GM18907 (cell line): Measurements from ENCODE around the gene PM20D1.
"Not testable (repeated sequence)": the region's sequence is repeated elsewhere in the genome, so short reads cannot be mapped to it uniquely, and the experiment has no call there.

ENCODE experiments used
- ATAC-seq: cut with Tn5 transposase; IDR thresholded peaks from one replicate; pipeline ENCODE4 v1.9.1; 2021; ENCODE audit warnings: mild to moderate bottlenecking, moderate library complexity; ENCODE audit not compliant: unreplicated experiment

PM20D1 gene, protein sequence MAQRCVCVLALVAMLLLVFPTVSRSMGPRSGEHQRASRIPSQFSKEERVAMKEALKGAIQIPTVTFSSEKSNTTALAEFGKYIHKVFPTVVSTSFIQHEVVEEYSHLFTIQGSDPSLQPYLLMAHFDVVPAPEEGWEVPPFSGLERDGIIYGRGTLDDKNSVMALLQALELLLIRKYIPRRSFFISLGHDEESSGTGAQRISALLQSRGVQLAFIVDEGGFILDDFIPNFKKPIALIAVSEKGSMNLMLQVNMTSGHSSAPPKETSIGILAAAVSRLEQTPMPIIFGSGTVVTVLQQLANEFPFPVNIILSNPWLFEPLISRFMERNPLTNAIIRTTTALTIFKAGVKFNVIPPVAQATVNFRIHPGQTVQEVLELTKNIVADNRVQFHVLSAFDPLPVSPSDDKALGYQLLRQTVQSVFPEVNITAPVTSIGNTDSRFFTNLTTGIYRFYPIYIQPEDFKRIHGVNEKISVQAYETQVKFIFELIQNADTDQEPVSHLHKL

DNA sequence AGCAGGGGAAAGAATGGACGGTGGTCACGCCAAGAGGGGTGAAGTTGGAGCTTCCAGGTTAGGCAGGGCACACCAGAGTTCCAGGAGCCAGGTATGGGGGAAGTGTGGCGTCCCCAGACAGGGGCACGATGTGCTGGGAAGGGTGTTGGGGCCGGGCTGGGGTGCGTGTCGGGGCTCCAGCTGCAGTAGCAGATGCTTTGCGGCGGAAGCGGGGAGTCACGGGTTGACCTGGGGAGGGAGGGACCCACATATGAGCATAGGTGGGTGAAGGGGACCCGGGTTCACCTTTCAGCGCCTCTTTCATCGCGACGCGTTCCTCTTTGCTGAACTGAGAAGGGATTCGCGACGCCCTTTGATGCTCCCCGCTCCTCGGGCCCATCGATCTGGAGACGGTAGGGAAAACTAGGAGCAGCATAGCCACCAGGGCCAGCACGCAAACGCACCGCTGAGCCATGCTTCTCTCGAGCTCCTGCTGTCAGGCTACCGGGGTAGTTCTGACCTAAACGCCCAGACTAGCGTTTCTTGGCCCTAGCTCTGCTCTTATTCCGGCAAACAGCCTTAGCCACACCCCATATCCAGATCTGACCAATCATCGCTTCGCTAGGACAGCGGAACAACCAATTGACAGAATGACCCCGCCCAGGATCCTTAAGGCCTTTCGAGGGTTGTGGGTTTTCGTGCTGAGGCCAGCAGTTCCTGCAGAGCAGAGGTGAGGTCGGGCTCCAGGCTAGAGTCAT is at the start of gene PM20D1:
TSS of gene PM20D1 (minus strand) at position 514 of the 737 bp plus-strand sequence. CDS start at position 454, 60 bp downstream.
- peak; percentile 71 for ATAC-seq

DNA sequence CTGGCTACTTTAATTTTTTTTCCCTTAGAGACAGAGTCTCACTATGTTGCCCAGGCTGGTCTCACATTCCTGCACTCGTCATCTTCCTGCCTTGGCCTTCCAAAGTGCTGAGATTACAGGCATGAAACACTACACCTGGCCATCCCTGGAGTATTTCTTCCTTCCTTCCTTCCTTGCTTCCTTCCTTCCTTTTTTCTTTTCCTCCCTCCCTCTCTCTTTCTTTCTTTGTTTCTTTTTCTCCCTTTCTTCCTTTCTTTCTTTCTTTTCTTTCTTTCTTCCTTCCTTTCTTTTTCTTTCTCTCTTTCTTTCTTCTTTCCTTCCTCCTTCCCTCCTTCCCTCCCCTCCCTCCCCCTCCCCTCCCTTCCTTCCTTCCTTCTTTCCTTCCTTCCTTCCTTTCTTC is 46.4 kb upstream of the PM20D1 start:
- no peak for ATAC-seq

DNA sequence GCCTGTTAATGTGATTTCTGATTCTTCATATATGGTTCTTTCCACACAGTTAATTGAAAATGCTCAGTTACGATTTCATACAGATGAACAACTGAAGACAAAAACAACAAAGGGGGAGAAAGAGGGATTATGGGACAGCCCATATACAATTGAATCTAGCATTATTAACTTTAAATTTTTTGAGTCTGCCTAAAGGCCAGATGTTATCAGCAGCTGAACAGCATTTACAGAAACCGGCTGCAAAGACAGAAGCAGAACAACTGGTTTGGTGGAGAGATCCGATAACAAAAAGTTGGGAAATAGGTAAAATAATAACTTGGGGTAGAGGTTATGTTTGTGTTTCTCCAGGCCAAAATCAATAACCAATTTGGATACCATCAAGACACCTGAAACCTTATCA is 44.2 kb upstream of the PM20D1 start:
- not testable (repeated sequence) for ATAC-seq

DNA sequence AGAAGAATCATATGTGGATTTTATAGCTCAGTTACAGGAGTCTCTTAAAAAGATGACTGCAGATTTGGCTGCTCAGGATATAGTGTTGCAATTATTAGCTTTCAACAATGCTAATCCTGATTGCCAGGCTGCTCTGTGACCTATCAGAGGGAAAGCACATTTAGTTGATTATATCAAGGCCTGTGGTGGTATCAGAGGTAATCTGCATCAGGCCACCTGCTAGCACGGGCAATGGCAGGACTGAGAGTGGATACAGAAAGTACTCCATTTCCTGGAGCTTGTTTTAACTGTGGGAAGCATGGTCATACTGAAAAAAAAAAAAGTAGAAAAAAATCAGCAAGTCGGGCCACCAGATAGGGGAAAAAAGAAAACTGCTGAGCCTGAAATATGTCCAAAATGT is 42.2 kb upstream of the PM20D1 start:
- not testable (repeated sequence) for ATAC-seq

DNA sequence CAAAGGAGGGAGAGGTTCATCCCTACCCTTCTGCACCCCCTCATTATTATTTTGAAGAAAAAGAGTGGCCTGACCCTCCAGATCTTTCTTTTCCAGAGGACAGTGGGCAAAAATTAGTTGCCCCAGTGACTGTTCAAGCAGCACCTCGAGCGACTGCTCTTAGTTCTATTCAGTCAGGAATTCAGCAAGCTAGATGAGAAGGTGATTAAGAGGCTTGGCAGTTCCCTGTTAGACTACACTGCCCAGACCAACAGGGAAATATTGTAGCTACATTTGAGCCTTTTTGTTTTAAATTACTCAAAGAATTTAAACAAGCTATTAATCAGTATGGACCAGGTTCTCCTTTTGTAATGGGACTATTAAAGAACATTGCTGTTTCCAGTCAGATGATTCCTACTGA is 41.5 kb upstream of the PM20D1 start:
- not testable (repeated sequence) for ATAC-seq

DNA sequence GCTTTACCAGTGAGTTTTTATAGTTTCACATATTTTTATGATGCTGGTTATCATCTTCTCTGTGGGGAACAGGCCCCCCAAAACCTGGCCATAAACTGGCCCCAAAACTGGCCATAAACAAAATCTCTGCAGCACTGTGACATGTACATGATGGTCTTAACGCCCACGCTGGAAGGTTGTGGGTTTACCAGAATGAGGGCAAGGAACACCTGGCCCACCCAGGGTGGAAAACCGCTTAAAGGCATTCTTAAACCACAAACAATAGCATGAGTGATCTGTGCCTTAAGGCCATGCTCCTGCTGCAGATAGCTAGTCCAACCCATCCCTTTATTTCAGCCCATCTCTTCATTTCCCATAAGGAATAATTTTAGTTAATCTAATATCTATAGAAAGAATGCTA is 40.7 kb upstream of the PM20D1 start:
- ATAC-seq = not testable (repeated sequence)

DNA sequence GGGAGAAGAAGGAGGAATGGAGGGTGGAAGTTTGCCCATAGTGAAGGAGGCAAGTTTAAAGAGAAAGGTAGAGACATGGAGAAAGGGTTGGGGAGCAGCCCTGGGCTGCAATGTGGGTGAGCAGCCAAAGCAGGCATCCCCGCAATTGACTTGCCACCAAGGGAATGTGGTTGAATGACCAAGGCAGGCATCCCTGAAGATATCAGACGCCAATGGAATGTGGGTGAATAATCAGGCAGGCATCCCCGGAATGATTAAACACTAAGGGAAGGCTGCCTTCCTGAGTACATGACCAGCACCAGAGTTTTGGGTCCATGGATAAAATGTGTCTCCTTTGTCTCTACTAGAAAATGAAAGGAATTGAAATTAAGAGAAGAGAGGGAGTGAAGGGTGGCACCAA is 39.8 kb upstream of the PM20D1 start:
- not testable (repeated sequence) for ATAC-seq

DNA sequence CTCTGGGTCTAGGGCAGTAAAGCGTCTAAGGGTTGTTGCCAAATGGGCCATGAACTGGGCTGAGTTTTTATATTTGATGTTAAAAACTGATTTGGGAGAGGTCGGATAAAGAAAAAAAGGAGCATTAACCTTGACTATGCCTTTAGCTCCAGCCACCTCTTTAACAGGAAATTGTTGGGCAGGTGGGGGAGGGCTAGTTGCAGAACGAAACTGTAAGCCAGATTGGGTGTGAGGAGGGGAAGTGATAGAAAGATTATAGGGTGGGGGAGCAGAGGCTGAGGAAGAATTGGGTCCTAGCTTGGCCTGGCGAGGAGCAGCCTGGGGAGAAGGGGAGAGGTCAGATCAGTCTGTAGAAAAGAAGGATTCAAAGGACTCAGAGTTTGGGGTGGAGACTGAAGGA is 39.1 kb upstream of the PM20D1 start:
- ATAC-seq = not testable (repeated sequence)

DNA sequence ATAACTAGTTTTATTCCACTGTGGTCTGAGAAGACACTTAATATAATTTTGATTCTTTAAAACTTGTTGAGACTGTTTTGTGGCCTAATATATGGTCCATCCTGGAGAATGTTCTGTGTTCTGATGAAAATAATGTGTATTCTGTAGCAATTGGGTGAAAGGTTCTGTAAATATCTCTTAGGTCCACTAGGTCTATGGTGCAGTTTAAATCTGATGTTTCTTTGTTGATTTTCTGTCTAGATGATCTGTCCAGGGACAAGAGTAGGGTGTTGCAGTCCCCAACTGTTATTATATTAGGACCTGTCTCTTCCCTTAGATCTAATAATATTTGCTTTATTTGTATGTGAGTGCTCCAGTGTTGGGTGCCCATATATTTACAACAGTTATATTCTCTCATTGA is 33.9 kb upstream of the PM20D1 start:
- ATAC-seq = no peak

DNA sequence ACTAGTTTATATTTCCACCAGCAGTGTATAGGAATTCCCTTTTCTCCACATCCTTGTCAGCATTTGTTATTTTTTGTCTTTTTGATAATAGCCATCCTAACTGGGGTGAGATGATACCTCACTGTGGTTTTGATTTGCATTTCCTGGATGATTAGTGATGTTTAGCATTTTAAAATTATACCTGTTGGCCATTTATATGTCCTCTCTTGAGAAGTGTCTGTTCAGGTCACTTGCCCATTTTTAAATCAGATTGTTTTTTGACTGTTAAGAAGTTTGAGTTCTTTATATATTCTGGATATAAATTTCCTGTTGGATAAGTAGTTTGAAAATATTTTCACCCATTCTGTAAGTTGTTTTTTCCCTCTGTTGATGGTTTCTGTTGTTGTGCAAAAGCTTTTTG is 31.0 kb upstream of the PM20D1 start:
- ATAC-seq = no peak

DNA sequence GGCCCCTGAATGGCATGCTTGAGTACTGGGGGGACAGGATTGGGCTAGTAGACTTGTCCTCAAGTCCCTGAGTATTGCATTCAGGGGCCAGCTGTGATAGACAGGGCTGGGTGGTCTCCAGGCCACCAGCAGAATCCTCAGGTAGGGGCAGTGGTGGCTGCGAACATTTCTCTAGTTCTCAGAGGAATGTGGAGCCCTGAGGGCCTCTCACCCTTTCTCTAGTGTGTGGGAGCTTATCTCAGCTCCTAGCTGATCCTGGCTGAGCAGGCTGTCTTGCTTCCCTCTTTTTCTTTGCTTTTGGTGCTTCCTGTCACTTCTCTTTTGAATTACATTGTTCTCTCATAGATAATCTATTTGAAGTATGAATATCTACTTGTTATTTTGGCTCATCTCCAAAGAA is 30.0 kb upstream of the PM20D1 start:
- ATAC-seq = no peak

DNA sequence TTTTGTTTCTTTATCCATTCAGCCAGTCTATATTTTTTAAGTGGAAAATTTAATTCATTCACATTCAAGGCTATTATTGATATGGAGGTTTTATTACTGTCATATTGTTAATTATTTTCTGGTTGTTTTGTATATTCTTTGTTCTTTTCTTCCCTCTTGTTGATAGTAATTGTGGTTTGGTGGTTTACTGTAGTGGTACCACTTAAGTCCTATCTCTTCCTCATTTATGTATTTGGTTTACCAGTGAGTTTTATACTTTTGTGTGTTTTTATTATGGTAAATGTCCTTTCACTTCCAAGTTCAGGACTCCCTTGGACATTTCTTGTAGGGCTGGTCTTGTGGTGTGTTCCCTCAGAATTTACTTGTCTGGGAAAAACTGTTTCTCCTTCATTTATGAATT is 28.1 kb upstream of the PM20D1 start:
- no peak for ATAC-seq

DNA sequence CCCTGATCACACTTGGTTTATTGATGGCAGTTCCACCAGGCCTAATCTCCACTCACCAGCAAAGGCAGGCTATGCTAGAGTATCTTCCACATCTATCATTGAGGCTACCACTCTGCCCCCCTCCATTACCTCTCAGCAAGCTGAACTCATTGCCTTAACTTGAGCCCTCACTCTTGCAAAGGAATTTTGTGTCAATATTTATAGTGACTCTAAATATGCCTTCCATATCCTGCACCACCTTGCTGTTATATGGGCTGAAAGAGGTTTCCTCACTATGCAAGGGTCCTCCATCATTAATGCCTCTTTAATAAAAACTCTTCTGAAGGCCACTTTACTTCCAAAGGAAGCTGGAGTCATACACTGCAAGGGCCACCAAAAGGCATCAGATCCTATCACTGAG is 23.2 kb upstream of the PM20D1 start:
- not testable (repeated sequence) for ATAC-seq

DNA sequence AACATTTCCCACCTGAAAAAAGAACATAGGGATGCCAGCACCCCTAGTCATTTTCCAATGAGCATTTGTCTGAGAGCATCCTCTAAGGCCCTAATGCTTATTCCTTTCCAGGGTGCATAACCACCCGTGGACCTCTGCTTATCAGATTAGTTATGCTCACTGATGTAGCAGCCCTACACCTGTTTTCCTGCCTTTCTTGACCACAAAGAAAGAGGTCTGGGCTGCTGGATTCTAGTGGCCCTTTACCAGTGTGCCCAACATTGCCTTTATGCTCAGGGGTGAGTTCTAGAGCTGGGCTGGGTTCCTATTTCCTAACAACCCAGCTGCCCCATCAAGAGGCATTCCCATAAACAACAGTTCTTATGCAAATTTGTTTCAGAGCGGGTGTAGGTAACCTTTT is 20.3 kb upstream of the PM20D1 start:
- ATAC-seq = no peak

DNA sequence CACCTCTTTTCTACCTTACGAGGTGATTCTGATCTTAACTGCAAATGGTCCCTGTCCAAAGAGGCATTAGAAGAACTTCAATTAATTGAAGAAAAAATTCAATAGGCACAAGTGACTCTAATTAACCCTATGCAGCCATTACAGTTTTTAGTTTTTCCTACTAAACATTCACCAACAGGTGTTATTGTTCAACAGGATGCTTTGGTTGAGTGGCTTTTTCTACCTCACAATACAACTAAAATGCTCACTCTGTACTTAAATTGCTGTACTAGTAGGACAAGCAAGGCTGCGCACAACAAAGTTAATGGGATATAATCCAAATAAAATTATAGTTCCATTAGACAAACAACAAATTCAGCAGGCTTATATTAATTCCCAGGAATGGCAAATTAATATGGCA is 11.6 kb upstream of the PM20D1 start:
- ATAC-seq = no peak

DNA sequence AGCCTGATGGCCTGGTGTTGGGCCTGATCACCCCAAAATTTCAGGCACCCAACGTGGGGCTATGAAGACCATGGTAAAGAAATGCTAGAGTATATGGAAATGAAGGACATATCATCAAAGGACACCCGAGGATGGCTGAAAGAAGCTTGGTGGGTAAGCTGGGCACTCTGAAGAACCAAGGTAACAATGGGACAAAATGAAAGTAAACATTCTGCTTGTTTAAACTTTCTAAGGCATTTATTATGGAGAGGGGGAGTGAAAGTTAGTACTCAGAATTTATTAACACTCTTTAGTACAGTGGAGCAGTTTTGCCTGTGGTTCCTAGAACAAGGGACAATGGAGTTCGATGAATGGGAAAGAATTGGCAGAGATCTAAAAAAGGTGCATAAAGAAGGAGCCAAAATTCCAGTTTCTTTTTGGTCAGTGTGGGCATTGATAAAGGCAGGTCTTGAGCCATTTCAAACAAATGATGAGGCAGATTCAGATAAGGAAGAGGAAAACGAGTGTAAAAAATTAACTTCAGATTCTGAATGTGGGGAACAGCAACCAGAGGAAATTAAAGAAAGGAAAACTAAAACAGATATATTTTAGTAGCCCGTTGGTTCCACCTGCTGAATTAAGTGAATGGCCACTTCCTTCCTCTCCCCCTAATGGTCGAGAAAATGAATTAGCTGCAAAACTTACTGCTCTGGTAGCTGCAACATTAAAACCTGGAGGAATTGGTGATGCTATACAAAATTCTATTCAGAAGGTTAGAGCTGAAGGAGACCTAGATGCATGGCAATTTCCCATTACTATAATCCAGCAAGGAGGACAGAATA is 8.4 kb upstream of the PM20D1 start:
- ATAC-seq = no peak

DNA sequence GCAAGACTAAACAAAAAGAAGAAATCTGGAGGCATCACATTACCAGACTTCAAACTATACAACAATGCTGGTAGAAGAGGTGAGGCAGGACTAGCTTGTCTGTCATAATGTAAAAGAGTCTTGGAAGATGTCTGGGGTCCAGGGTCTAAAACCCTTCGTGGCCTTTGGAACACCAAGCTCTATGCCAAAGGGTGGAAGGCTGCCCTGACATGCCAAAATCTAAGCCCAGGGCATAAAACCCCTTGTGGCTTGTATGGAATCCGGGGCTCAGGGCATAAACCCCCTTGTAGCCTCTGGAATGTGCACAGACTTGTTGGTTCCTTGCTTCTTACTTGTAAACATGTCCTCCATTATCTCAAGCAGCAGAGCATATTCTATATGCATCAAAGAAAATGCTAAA is 7.6 kb upstream of the PM20D1 start:
- not testable (repeated sequence) for ATAC-seq

DNA sequence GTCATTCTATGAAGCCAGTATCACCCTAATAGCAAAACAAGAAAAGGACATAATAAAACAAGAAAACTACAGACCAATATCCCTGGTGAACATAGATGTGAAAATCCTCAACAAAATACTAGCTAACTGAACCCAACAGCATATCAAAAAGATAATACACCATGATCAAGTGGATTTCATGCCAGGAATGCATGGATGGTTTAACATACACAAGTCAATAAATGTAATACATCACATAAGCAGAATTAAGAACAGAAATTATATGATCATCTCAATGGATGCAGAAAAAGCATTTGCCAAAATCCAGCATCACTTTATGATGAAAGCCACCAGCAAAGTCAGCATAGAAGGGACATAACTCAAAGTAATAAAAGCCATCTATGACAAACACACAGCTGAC is 6.5 kb upstream of the PM20D1 start:
- no peak for ATAC-seq

DNA sequence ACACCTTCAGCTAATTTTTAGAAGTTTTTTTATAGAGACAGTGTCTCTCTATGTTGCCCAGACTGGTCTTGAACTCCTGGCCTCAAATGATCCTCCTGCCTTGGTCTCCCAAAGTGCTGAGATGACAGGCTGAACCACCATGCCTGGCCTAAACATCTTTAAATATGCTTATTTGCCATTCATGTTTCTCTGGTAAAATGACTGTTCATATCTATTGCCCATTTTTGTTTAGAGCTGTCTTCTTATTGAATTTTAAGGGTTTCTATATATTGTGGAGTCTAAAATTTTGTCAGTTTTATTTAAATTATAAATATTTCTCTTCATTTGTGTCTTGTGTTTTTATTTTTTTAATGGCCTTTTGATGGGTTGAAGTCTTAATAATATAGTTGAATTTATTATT is 3.0 kb upstream of the PM20D1 start:
- ATAC-seq = no peak

DNA sequence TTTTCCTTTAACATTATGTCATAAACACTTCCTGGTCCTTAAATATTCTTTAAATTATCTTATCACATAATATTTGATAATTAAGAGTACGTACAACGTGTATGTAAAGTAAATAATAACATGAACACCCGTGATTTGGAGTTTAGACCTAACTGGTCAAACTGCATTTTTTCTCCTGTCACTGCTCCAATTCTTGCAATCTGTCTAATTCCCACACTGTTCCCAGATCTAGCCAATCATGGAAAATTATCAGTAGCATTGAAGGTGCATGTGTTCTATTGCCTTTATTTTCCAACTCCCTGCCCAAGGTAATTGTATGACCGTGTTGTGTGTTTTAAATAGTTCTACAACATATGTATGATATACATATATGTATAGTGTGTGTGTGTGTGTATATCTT is 2.1 kb upstream of the PM20D1 start:
- ATAC-seq = no peak
